K562 (cell line): ENCODE data around the gene NDUFAF5.

Experiments used
- CTCF ChIP-seq, 3 experiments: IDR thresholded peaks in 2 of 3; conservative IDR thresholded peaks in 1 of 3; 2 replicates each; pipeline ENCODE4 v1.5.1; 2011 to 2012; ENCODE audit warnings: low read length in 3 of 3, mild to moderate bottlenecking in 3 of 3, control low read depth in 2 of 3, improper control_type of control experiment in 1 of 3, inconsistent platforms in 1 of 3, low read depth in 1 of 3, mixed read lengths in 1 of 3, moderate library complexity in 1 of 3; ENCODE audit not compliant: insufficient read depth in 2 of 3
- DDX20 ChIP-seq: fragments of 450-650 bp; IDR thresholded peaks from 2 replicates; pipeline ENCODE4 v1.6.1; 2016; ENCODE audit warnings: missing genetic modification characterization, low read depth, mild to moderate bottlenecking, missing compliant biosample characterization, moderate library complexity
- FOXK2 ChIP-seq, 2 experiments: fragments of 450-650 bp; IDR thresholded peaks in 1 of 2; conservative IDR thresholded peaks in 1 of 2; 2 replicates each; pipeline ENCODE4 v1.6.1; 2016; ENCODE audit warnings: low read depth in 2 of 2, mild to moderate bottlenecking in 1 of 2
- LARP7 ChIP-seq: fragments of 450-650 bp; IDR thresholded peaks from 2 replicates; pipeline ENCODE4 v1.6.1; 2016
- MAX ChIP-seq: sonication (generic); formaldehyde crosslinking; IDR thresholded peaks from 2 replicates; pipeline ENCODE4 v1.9.0; 2022; ENCODE audit warnings: mild to moderate bottlenecking, missing genetic modification reagents
- MBD1 ChIP-seq: fragments of 250-450 bp; sonication (Bioruptor Pico); IDR thresholded peaks from 2 replicates; pipeline ENCODE4 v1.8.0; 2022; ENCODE audit warnings: inconsistent platforms
- PCBP1 ChIP-seq: fragments of 200-400 bp; formaldehyde crosslinking; IDR thresholded peaks from 2 replicates; pipeline ENCODE4 v1.6.1; 2018; ENCODE audit warnings: mild to moderate bottlenecking, low read depth, low read length; ENCODE audit not compliant: poor library complexity, severe bottlenecking
- PHF8 ChIP-seq: fragments of 200-600 bp; sonication (generic); IDR thresholded peaks from 2 replicates; pipeline ENCODE4 v1.6.1; 2012; ENCODE audit warnings: mixed run types, mild to moderate bottlenecking, inconsistent platforms, low read length, moderate library complexity, borderline replicate concordance
- SMARCB1 ChIP-seq: IDR thresholded peaks from 2 replicates; pipeline ENCODE4 v1.6.1; 2011; ENCODE audit warnings: improper control_type of control experiment, low read depth; ENCODE audit not compliant: insufficient read length
- TAF15 ChIP-seq: fragments of 200-400 bp; formaldehyde crosslinking; IDR thresholded peaks from 2 replicates; pipeline ENCODE4 v1.6.1; 2017; ENCODE audit warnings: mild to moderate bottlenecking, low read depth, low read length, moderate library complexity
- ZBTB11 ChIP-seq, 3 experiments: fragments of 200-800 bp in 1 of 3; fragments of 250-450 bp in 1 of 3; fragments of 450-650 bp in 1 of 3; sonication (Bioruptor Pico) in 1 of 3; sonication (Bioruptor generic) in 1 of 3; formaldehyde crosslinking in 1 of 3; IDR thresholded peaks; 2 replicates each; pipeline versions ENCODE4 v1.6.1 to v1.8.0; 2016 to 2022; ENCODE audit warnings: mild to moderate bottlenecking in 2 of 3, missing genetic modification characterization in 2 of 3, missing compliant biosample characterization in 1 of 3, moderate library complexity in 1 of 3
- ZC3H11A ChIP-seq: IDR thresholded peaks from 2 replicates; pipeline ENCODE4 v1.6.1; 2012; ENCODE audit warnings: low read depth, low read length, improper control_type of control experiment
- ZNF12 ChIP-seq: sonication (generic); formaldehyde crosslinking; IDR thresholded peaks from 2 replicates; pipeline ENCODE4 v1.4.0; 2020; ENCODE audit warnings: mild to moderate bottlenecking, missing genetic modification reagents
- ZNF707 ChIP-seq: fragments of 250-450 bp; sonication (Bioruptor Pico); conservative IDR thresholded peaks from 2 replicates; pipeline ENCODE4 v1.8.0; 2022; ENCODE audit warnings: inconsistent platforms, mild to moderate bottlenecking, moderate library complexity

- no peak for TF ChIP-seq CTCF (IDR thresholded peaks at IDR 0.05 in 2 of 3, conservative IDR thresholded peaks at IDR 0.05 in 1 of 3; ENCODE audit: insufficient read depth in 2 of 3, low read depth in 1 of 3, low read length in 3 of 3)
- no peak for TF ChIP-seq LARP7
- no peak for TF ChIP-seq MAX (CRISPR knock-in tag)
- TF ChIP-seq PCBP1 = no peak
- no peak for TF ChIP-seq PHF8
- TF ChIP-seq MBD1 (CRISPR knock-in tag) = no peak
- no peak for TF ChIP-seq ZNF12 (CRISPR knock-in tag)
- TF ChIP-seq DDX20 (tag) = no peak
- TF ChIP-seq ZNF707 = no peak
- TF ChIP-seq FOXK2 (conservative IDR thresholded peaks at IDR 0.05 in 1 of 2, IDR thresholded peaks at IDR 0.05 in 1 of 2; ENCODE audit: low read depth in 2 of 2) = no peak
- TF ChIP-seq ZC3H11A = no peak
- no peak for TF ChIP-seq ZBTB11 (CRISPR knock-in tag; IDR thresholded peaks at IDR 0.05)
- no peak for TF ChIP-seq SMARCB1
- no peak for TF ChIP-seq TAF15
Measured at GRCh38 chr20:13862245-13862644, 77.4 kb downstream of the NDUFAF5 start.
